Measurements from ENCODE around the gene DCAF12. TPM values are rescaled to one million over a fixed set of nuclear protein-coding genes. Genes with fewer than 3 reads are reported as not detected.
"Not testable (repeated sequence)": the region's sequence is repeated elsewhere in the genome, so short reads cannot be mapped to it uniquely, and the experiment has no call there.

DCAF12 gene
- total RNA-seq, 1 experiment from 2014 or later = 14.9 TPM

DNA sequence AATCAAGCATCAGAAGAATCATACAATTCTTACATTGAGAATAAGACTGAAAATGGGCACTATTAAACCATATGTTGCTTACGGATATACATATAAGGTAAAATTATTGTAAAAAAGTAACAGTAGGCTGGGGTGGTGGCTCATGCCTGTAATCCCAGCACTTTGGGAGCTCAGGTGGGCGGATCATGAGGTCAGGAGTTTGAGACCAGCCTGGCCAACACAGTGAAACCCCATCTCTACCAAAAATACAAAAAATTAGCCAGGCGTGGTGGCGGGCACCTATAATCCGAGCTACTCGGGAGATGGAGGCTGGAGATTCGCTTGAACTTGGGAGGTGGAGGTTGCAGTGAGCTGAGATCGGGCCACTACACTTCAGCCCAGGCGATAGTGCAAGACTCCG lies 84.4 kb downstream of the DCAF12 start:
- in situ Hi-C loops (cut with HindIII; ENCODE audit: low pct_unique_long_range_greater_than_20kb, low sequenced_read_pairs); DNase-seq (ENCODE audit: low read depth, low spot score): not testable (repeated sequence)

DNA sequence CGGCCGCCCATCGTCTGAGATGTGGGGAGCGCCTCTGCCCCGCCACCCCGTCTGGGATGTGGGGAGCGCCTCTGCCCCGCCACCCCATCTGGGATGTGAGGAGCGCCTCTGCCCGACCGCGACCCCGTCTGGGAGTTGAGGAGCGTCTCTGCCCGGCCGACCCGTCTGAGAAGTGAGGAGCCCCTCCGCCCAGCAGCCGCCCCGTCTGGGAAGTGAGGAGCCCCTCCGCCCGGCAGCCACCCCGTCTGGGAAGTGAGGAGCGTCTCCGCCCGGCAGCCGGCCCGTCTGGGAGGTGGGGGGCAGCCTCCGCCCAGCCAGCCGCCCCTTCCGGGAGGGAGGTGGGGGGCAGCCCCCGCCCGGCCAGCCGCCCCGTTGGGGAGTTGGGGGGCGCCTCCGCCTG lies 87.6 kb downstream of the DCAF12 start:
- DNase-seq (ENCODE audit: low read depth, low spot score); in situ Hi-C loops (cut with HindIII; ENCODE audit: low pct_unique_long_range_greater_than_20kb, low sequenced_read_pairs): not testable (repeated sequence)

DNA sequence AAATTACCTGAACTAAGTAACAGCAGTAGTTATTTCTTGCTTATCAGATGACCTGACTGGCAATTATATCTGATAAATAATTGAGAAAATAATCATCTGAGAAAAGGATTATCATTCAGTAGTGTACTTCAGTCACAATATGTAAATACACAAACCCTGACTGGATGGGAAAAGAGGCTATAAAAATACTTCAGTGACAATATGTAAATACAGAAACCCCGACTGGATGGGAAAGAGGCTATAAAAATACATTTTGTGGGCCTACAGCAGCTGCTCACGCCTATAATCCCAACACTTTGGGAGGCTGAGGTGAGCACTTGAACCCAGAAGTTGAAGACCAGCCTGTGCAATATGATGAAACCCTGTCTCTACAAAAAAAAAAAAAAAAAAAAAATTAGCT lies 88.9 kb downstream of the DCAF12 start:
- in situ Hi-C loops (cut with HindIII; ENCODE audit: low pct_unique_long_range_greater_than_20kb, low sequenced_read_pairs) = no loop called here
- no peak for DNase-seq (ENCODE audit: low read depth, low spot score)

DNA sequence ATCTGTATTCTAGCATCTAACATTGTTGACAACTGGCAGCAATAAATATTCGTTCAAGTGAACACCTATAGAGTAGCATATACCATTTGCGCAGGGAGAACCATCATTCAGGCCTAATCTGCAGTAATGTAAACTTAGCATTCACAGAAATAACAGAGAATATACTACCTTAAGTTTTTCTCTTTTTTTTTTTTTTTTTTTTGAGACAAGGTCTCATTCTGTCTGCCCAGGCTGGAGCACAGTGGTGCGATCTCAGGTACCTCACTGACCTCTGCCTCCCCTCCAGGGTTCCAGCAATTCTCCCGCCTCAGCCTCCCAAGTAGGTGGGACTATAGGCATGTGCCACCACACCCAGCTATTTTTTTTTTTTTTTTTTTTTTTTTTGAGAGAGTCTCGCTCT lies 89.9 kb downstream of the DCAF12 start:
- DNase-seq (ENCODE audit: low read depth, low spot score) = no peak
- in situ Hi-C loops (cut with HindIII; ENCODE audit: low pct_unique_long_range_greater_than_20kb, low sequenced_read_pairs) = no loop called here

Small RNA genes lying within 50 kb of the gene (small RNA-seq; reads per million reads assigned to genes)
- 0.04 to 0.86 reads per million in 2 experiments for gene RN7SKP114

Other genes with a start within 250 kb of the DCAF12 start
- gene UBAP2, start 77.8 kb downstream of the DCAF12 start, total RNA-seq (2014; rRNA removed; shearing (Covaris generic)) = 11.4 and 13.5 TPM in 2 replicates
- 9.8 and 11.2 TPM in 2 replicates for gene UBAP1, start 52.3 kb upstream of the DCAF12 start, total RNA-seq (2014; rRNA removed; shearing (Covaris generic))
- gene KIF24, start 202.6 kb upstream of the DCAF12 start, total RNA-seq (2014; rRNA removed; shearing (Covaris generic)) = 2.8 and 3.4 TPM in 2 replicates
- gene NUDT2, start 202.9 kb upstream of the DCAF12 start, total RNA-seq (2014; rRNA removed; shearing (Covaris generic)) = 14.5 and 17.7 TPM in 2 replicates